WI38 (cell line): ENCODE results near the gene CNKSR3.

Experiments
- H3K4me3 ChIP-seq: 2 replicates; pipeline ENCODE4 v1.5.1; 2011; ENCODE audit warnings: low read depth, mild to moderate bottlenecking, control low read depth, low read length
- TF ChIP-seq, protein P1 (sequence below): IDR thresholded peaks from 2 replicates; pipeline ENCODE4 v1.5.1; 2012; ENCODE audit warnings: low read depth, mild to moderate bottlenecking, control low read depth, low read length

The CNKSR3 gene

DNA sequence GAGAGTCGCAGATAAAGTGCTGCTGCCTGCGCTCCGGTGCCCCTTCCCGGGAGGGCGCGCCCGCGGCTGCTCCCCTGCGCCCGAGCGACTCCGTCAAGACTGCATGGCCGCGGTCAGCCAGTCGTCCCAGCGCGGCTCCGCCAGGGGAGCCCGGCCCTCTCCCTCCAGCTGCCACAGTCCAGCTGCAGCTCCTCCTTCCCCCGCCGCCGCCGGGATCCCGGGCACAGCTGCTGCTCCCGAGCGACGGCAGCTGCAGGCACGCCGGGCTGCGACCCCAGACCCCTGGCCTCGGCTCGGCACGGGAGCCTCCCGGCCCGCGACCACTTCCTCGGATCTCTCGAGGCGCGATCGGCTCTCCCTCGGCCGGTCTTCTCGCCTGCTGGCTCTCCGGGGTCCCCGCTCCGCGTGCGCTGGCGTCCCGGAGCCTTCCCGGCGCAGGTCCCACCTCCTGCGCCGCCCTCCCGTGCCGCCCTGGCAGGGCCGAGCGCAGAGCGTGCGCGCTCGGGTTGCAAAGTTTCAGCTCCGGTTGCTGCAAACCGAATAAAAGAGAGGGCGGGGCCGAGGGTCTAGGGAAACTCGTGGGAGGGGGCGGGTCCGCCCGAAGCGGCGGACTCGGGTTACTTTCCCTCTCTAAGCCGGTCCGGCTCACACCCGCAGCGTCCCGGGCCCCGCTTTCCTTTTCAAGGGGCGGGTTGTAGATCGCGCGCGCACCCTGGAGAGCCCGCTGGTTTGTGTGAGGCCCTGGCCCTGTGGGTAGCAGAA, at the start of gene CNKSR3:
Gene CNKSR3, minus strand, starts transcription at position 542 of the 762 bp plus-strand sequence. CDS start 571 bp downstream, outside the sequence.
- TF ChIP-seq, protein P1, sequence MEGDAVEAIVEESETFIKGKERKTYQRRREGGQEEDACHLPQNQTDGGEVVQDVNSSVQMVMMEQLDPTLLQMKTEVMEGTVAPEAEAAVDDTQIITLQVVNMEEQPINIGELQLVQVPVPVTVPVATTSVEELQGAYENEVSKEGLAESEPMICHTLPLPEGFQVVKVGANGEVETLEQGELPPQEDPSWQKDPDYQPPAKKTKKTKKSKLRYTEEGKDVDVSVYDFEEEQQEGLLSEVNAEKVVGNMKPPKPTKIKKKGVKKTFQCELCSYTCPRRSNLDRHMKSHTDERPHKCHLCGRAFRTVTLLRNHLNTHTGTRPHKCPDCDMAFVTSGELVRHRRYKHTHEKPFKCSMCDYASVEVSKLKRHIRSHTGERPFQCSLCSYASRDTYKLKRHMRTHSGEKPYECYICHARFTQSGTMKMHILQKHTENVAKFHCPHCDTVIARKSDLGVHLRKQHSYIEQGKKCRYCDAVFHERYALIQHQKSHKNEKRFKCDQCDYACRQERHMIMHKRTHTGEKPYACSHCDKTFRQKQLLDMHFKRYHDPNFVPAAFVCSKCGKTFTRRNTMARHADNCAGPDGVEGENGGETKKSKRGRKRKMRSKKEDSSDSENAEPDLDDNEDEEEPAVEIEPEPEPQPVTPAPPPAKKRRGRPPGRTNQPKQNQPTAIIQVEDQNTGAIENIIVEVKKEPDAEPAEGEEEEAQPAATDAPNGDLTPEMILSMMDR, result peak; percentile 13; the same call in 1 of the 2 replicates
- H3K4me3 ChIP-seq, result peak within 1 kb of the TSS; percentile 97

DNA sequence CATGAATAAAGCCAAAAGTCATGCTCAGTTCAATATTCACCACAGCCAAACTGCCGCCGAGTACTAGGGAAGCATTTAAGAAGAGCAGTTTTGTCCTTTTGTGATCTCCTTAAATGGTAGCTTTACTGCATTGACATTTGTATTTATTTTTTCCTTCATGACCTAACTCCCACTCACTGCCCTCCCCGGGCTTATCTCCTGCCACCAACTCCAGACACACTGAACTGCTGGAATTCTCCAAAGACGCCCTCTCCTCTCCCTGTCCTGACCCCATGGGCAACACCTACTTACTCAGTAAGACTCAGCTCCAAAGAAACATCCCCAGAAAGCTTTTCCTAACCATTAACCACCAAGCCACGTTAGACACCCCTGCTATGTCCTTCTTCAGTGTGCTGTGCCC, 48.5 kb upstream of the CNKSR3 start:
- TF ChIP-seq, protein P1, result no peak
- no peak overlapping the region for H3K4me3 ChIP-seq

DNA sequence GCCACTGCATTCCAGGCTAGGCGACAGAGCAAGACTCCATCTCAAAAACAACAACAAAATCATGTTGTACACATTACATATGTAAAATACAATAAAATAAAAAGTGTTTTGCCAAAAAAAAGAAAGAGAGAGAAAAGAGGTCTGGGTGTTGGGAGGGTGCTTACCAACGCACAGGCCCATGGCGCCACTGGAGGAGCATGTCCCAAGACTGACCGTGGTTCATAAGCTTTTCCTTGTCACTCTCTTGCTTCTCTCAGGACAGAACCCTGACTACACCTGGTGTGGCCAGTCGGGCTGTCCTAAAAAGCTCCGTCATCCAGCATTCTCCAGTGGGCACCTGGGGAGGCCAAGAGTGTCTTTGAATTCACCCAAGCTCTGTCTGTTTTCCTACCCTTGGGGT, 48.0 kb upstream of the CNKSR3 start:
- H3K4me3 ChIP-seq, result no peak overlapping the region
- TF ChIP-seq, protein P1, result no peak

DNA sequence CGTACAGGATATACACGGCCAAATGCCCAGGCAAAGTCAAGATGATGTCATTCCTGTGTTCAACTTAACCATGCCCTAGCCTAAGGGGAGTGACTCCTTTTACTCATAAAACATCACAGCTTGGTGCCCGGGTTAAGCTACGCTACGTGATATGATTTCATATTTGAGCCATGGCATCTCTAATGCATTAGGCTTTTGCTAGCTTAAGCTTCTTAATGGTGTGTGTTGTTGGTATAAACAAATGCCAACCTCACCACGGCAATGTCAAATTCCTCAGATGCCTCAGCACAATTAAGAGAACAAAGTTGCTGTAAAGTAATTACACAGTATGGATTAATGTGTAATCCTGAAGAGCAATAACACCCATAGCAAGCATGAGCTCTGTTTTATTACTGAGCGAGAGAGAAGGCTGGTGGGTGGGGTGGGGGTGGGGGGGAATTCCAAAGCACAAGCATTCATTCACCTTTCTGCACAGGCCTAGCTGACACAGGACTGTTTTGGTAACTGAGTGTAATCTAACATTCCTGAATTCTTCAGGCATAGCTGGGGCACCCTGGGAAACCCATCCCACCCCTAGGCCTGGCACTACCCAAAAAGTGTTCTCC, 44.7 kb upstream of the CNKSR3 start:
- TF ChIP-seq, protein P1, result no peak
- H3K4me3 ChIP-seq, result no peak overlapping the region

DNA sequence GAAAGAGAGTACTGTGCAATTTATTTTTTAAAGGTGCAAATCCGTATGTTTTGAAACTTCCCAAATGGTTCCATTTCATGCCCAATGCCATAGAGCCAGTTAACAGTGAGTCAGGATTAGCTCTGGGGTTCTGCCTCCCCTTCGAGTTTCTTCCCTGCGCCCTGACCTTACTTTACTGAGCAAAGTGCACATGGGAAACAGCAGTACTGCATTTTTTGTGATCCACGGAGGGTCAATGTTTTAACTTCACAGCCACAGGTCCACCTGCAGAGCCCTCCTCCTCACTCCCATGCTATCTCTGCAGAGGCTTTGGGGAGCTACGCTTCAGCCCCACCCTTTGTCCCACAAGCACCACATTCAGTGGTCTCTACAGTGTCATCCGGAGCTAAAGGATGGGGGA, 44.0 kb upstream of the CNKSR3 start:
- no peak overlapping the region for H3K4me3 ChIP-seq
- TF ChIP-seq, protein P1, result no peak

DNA sequence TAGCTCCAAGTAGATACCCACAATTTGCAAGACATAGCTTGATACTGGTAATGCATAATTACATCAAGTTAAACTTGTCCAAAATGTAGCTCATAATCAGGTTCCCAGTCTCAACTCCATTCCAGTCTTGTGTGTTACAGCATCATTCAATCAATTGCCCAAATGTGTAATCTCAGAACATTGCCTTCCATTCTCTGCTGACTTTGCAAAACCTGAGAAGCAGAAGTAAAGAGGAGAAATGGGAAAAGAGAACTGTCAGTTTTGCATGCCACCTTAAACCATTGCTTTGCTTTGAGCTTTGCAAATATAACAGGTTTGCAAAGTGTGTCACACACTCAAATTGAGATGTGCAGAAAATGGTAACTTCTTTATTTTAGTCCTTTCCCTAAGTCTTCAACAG, 40.3 kb upstream of the CNKSR3 start:
- no peak overlapping the region for H3K4me3 ChIP-seq
- TF ChIP-seq, protein P1, result no peak

GRCh38 chr6:154549179-154549578, 38.7 kb upstream of the CNKSR3 start:
- TF ChIP-seq, protein P1, result no peak
- H3K4me3 ChIP-seq, result no peak overlapping the region
